Peyer's patch (tissue), 4 donors: ENCODE results near the gene EREG. TPM values are rescaled to one million over a fixed set of nuclear protein-coding genes. Genes with fewer than 3 reads are reported as not detected.
A peak's percentile ranks its signal among the peaks of the same experiment; 100 is the strongest.

ENCODE experiments used
- DNase-seq, 3 donors: peaks; one replicate each; pipeline ENCODE4 v3.0.0-alpha.2; 2017 to 2019
- H3K27ac ChIP-seq, 4 donors: fragments of 200-600 bp; sonication (generic); one replicate each; pipeline ENCODE4 v1.5.1; 2016 to 2019
- H3K27me3 ChIP-seq, 2 donors: fragments of 200-600 bp; sonication (generic); one replicate each; pipeline ENCODE4 v1.5.1; 2019
- H3K36me3 ChIP-seq, 3 donors: fragments of 200-600 bp; sonication (generic); one replicate each; pipeline ENCODE4 v1.5.1; 2016 to 2019
- H3K4me1 ChIP-seq, 4 donors: fragments of 200-600 bp; sonication (generic); one replicate each; pipeline ENCODE4 v1.5.1; 2016 to 2019
- H3K4me3 ChIP-seq, 4 donors: fragments of 200-600 bp; sonication (generic); 1 replicate in 3 of 4; 2 replicates in 1 of 4; pipeline ENCODE4 v1.5.1; 2016 to 2019; ENCODE audit warnings: mild to moderate bottlenecking in 1 of 4
- H3K9me3 ChIP-seq, 4 donors: fragments of 200-600 bp; sonication (generic); one replicate each; pipeline ENCODE4 v1.5.1; 2016 to 2019; ENCODE audit warnings: mild to moderate bottlenecking in 1 of 4
- POLR2A ChIP-seq, 2 donors: fragments of 450-650 bp; IDR thresholded peaks; one replicate each; pipeline ENCODE4 v1.5.1; 2017; ENCODE audit warnings: antibody characterized with exemption in 2 of 2, mild to moderate bottlenecking in 2 of 2, moderate library complexity in 2 of 2
- total RNA-seq, 4 donors: library from RNA; depleted of rRNA; stranded (reverse); fragments of >200 nt; gene quantifications; one replicate each; pipeline ENCODE4 v1.1.0, GENCODE V29; 2016
- TF ChIP-seq, protein P1 (sequence below), 6 experiments: fragments of 450-650 bp in 4 of 6; fragments of 200-600 bp in 2 of 6; sonication (generic) in 1 of 6; IDR thresholded peaks; one replicate each; pipeline ENCODE4 v1.5.1; 2017 to 2019; ENCODE audit warnings: antibody characterized with exemption in 6 of 6, mild to moderate bottlenecking in 3 of 6, moderate library complexity in 1 of 6

The EREG gene
- total RNA-seq, 4 donors from 2014 or later, result 1.1 to 2.8 (median 1.7) TPM; not detected in 1

DNA sequence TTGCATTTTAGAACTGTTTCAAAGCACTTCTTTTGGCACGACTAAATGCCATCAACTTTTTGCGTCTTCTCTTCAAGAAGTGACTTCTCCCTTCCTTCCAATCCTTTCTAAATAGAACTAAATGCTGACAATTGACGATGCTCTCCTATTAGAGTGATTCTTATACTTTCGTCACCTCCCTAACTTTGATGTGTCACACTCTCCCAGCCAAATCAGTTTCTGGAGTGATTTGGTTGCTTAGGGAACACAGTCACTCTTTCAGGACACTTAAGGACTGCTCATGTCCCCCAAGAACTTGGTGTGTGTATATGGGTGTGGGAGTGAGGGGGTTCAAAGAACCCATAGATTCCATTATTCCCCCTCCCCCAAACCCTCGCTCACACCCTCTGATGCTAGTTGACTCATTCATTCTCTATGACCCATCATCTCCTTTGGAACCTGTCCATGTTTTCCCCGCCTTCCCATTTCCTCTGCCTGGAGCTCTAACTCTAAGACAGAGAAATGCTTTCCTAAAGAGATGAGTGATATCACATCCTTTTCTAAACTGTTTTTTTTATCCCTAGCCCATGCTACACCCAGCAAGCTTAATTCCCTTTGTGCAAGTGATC, 53.2 kb downstream of the EREG start:
- Histone ChIP-seq H3K9me3 (no peaks in the 10 kb centered on the region), H3K4me1 (peaks cover 0 to 10% (median 0%) of the 10 kb centered on the region in 4 donors), H3K27ac (no peak overlapping the region), H3K27me3 (no peaks in the 10 kb centered on the region), H3K4me3 (no peak overlapping the region), H3K36me3 (no peaks in the 10 kb centered on the region)
- DNase-seq, result no peak
- no peak for TF ChIP-seq POLR2A (IDR thresholded peaks at IDR 0.05)
- TF ChIP-seq, protein P1, sequence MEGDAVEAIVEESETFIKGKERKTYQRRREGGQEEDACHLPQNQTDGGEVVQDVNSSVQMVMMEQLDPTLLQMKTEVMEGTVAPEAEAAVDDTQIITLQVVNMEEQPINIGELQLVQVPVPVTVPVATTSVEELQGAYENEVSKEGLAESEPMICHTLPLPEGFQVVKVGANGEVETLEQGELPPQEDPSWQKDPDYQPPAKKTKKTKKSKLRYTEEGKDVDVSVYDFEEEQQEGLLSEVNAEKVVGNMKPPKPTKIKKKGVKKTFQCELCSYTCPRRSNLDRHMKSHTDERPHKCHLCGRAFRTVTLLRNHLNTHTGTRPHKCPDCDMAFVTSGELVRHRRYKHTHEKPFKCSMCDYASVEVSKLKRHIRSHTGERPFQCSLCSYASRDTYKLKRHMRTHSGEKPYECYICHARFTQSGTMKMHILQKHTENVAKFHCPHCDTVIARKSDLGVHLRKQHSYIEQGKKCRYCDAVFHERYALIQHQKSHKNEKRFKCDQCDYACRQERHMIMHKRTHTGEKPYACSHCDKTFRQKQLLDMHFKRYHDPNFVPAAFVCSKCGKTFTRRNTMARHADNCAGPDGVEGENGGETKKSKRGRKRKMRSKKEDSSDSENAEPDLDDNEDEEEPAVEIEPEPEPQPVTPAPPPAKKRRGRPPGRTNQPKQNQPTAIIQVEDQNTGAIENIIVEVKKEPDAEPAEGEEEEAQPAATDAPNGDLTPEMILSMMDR (IDR thresholded peaks at IDR 0.05), result no peak

DNA sequence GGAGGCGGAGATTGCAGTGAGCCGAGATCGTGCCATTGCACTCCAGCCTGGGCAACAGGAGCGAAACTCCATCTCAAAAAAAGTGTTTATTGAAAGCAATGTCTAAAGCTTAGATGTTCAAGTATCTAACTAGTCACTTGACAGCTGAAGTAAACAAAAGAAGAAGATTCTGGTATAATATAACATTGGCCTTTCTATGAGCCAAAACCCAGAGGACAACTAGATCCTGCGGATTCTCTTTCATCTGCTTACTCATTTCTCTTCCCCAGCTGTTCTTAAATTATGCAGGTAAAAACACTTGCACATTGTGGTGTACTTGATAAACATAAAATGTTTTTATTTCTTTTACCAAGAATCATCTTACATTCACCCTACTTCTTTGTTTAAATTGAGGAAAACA, 55.9 kb downstream of the EREG start:
- H3K9me3 ChIP-seq, result no peaks in the 10 kb centered on the region
- peaks cover 0 to 13% (median 0%) of the 10 kb centered on the region in 4 donors for H3K4me1 ChIP-seq
- H3K27ac ChIP-seq, result no peak overlapping the region
- H3K27me3 ChIP-seq, result no peaks in the 10 kb centered on the region
- TF ChIP-seq POLR2A (IDR thresholded peaks at IDR 0.05), result no peak
- TF ChIP-seq, protein P1 (IDR thresholded peaks at IDR 0.05), result no peak
- no peaks in the 10 kb centered on the region for H3K36me3 ChIP-seq
- no peak for DNase-seq
- H3K4me3 ChIP-seq, result no peak overlapping the region

DNA sequence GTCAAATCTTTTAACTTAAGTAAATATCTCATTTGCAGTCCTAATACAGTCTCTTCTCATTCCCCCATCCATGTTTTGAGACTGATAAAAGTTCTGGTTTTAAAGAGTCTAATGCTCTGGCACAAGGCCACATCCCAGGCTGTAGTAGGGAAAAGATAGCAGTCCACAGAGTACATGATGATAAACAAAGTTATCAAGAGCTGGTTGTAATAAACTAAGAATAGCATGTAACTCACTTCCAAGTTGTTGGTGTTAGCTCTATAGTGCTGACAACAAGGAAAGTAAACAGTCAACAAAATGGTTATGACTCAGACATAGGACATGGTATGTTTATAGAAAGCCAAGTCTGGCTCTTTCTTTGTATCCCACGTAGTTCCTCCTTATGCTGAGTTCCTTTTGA, 58.2 kb downstream of the EREG start:
- Histone ChIP-seq H3K4me3 (no peak overlapping the region), H3K4me1 (peaks cover 0 to 13% (median 0%) of the 10 kb centered on the region in 4 donors), H3K36me3 (no peaks in the 10 kb centered on the region), H3K9me3 (no peaks in the 10 kb centered on the region), H3K27ac (no peak overlapping the region), H3K27me3 (no peaks in the 10 kb centered on the region)
- DNase-seq, result peak in 1 of 3 donors; percentile 51
- TF ChIP-seq, protein P1 (IDR thresholded peaks at IDR 0.05), result no peak
- no peak for TF ChIP-seq POLR2A (IDR thresholded peaks at IDR 0.05)

DNA sequence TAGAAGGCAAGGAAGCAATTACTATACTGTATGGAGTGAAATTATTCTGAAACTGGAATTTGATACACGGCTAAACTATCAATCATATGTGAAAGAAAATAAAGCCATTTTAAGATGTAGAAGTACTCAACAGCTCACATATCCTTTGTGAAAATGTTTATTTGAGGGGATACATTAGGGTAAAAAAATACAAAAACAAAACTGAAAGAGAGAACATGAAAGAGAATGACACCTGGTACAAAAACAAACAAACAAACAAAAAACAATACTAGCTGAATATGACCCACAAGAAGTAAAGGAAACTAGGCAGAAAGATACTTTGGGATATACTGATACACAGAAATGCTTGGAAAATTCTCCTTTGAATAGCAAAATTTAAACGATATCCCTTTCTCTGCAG, 59.2 kb downstream of the EREG start:
- Histone ChIP-seq H3K4me1 (peaks cover 0 to 13% (median 0%) of the 10 kb centered on the region in 4 donors), H3K4me3 (no peak overlapping the region), H3K27me3 (no peaks in the 10 kb centered on the region), H3K27ac (no peak overlapping the region), H3K9me3 (no peaks in the 10 kb centered on the region), H3K36me3 (no peaks in the 10 kb centered on the region)
- no peak for DNase-seq
- TF ChIP-seq, protein P1 (IDR thresholded peaks at IDR 0.05), result no peak
- no peak for TF ChIP-seq POLR2A (IDR thresholded peaks at IDR 0.05)

DNA sequence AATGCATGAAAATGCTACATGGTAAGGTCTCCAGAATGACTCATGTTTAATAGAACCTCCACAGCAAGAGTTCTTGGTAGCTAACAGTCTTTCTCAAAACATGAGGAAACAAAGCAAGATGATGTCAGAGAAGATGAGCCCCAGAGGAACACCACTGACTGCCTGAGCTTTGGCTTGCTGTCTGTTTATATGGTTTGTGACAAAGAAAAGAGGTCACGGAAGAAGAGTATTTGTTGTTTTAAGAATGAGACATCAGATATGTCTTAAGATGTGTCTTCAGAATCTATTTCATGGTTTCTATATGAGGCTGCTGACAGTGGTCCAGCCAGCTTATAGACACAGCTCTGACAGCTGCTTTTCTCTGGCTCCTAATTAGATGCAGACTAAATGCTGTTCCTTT, 61.2 kb downstream of the EREG start:
- DNase-seq, result no peak
- H3K4me1 ChIP-seq, result peaks cover 0 to 13% (median 0%) of the 10 kb centered on the region in 4 donors
- H3K9me3 ChIP-seq, result no peaks in the 10 kb centered on the region
- H3K27me3 ChIP-seq, result no peaks in the 10 kb centered on the region
- TF ChIP-seq, protein P1 (IDR thresholded peaks at IDR 0.05), result no peak
- no peak for TF ChIP-seq POLR2A (IDR thresholded peaks at IDR 0.05)
- H3K4me3 ChIP-seq, result no peak overlapping the region
- no peak overlapping the region for H3K27ac ChIP-seq
- no peaks in the 10 kb centered on the region for H3K36me3 ChIP-seq
